Measurements from ENCODE around the gene ESPNL.

The ESPNL gene

DNA sequence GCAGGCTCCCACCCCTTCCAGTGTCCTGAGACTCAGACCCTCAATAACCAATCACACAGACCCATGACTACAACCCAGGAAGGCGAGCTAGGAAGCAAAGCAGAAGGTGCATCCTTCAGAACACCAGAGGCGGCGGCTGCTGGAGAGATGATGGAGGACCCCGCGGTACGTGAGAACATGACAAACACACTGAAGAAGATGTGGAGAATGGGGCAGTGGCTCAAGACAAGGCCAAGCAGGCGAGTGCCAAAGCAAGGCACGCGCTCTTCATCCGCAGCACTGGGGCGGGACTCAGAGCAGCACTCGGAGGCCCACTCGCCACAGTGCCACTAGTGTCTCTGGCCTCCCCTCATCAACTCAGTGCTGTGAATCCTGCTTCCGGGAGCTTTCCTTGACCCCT lies 72.3 kb downstream of the ESPNL start:
- TF ChIP-seq, protein P1, sequence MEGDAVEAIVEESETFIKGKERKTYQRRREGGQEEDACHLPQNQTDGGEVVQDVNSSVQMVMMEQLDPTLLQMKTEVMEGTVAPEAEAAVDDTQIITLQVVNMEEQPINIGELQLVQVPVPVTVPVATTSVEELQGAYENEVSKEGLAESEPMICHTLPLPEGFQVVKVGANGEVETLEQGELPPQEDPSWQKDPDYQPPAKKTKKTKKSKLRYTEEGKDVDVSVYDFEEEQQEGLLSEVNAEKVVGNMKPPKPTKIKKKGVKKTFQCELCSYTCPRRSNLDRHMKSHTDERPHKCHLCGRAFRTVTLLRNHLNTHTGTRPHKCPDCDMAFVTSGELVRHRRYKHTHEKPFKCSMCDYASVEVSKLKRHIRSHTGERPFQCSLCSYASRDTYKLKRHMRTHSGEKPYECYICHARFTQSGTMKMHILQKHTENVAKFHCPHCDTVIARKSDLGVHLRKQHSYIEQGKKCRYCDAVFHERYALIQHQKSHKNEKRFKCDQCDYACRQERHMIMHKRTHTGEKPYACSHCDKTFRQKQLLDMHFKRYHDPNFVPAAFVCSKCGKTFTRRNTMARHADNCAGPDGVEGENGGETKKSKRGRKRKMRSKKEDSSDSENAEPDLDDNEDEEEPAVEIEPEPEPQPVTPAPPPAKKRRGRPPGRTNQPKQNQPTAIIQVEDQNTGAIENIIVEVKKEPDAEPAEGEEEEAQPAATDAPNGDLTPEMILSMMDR (IDR thresholded peaks at IDR 0.05; ENCODE audit: low read depth, low read length) = no peak
- DNase-seq (ENCODE audit: low read depth, low spot score) = no peak
- H3K4me3 ChIP-seq (ENCODE audit: low read depth, low read length) = no peak overlapping the region
- in situ Hi-C loops (cut with HindIII; ENCODE audit: low sequenced_read_pairs) = no loop called here

DNA sequence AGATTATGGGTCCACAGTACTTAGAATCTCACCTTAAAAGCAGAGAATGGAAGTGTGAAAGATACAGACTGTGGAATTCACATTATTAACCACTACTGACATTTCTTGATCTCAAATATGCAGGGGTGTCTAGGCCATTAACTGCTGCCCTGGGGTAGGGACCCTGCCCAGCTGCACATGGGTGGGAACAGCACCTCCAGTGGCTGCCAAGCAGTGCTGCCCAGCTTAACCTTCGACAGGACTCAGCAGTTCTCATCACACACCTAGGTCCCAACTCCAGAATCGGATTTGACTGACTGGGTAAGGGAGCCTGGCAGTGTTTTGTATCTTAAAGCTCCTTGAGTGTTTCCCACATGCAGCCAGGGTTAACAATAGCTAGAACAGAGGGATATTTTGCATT lies 73.6 kb downstream of the ESPNL start:
- TF ChIP-seq, protein P1 (IDR thresholded peaks at IDR 0.05; ENCODE audit: low read depth, low read length) = peak; percentile 43
- DNase-seq (ENCODE audit: low read depth, low spot score) = no peak
- in situ Hi-C loops (cut with HindIII; ENCODE audit: low sequenced_read_pairs) = no loop called here
- no peak overlapping the region for H3K4me3 ChIP-seq (ENCODE audit: low read depth, low read length)

DNA sequence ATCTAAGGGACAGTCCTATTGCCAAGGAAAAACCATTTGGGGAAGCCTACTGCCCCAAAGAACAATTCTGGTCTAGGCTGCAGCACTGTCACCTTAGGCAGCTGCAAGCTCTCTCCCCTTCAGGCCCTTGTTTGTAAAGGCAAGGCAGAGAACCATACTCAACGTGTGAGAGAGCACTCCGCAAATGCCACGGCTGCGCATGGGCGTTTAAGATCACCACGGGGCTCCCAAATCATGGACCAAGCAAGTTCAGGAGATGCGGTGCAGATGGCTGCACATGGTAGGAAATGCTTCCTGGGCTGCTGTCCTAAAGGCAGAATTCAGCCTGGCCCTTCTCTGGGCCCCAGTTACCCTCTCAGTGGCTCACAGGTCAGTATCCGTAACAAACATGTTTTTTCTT lies 74.2 kb downstream of the ESPNL start:
- no peak overlapping the region for H3K4me3 ChIP-seq (ENCODE audit: low read depth, low read length)
- in situ Hi-C loops (cut with HindIII; ENCODE audit: low sequenced_read_pairs) = no loop called here
- DNase-seq (ENCODE audit: low read depth, low spot score) = no peak
- TF ChIP-seq, protein P1 (IDR thresholded peaks at IDR 0.05; ENCODE audit: low read depth, low read length) = no peak

DNA sequence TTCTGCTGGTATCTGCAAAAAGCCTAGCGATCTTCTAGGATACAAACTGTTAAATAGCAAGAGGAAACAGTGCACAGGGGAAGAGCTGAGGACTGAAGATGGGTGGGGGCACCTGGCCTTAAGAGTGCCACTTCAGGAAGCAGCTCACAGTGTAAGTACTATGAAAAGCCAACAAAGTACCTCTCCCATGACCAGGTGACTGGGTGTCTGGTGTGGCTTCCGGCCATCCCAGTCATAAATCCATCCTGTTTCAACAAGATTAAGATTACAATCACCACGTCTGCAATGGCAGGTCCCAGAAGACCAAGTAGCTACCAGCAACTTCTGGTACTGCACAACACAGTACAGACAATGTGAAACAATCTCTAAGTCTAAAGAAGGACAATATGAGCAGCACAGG lies 74.6 kb downstream of the ESPNL start:
- H3K4me3 ChIP-seq (ENCODE audit: low read depth, low read length) = no peak overlapping the region
- in situ Hi-C loops (cut with HindIII; ENCODE audit: low sequenced_read_pairs) = no loop called here
- TF ChIP-seq, protein P1 (IDR thresholded peaks at IDR 0.05; ENCODE audit: low read depth, low read length) = no peak
- DNase-seq (ENCODE audit: low read depth, low spot score) = no peak

DNA sequence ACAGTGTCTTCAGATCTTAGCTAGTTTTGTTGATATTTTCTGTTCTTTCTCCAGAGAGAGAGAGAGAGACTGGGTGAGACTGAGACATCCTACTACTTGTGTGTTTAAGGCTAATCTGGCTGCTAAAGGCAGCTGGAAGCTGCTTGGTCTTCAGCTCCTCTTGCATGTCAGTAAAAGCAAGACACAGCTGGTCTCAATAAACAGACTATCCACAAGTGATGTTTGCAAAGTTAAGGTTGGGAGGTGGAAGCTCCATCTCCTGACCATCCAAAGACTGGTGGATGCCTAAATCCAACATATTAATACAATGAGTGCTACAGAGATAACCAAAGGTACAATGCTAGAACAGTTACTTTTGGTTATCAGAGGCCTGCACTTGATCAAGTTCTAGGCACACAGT lies 76.5 kb downstream of the ESPNL start:
- TF ChIP-seq, protein P1 (IDR thresholded peaks at IDR 0.05; ENCODE audit: low read depth, low read length) = no peak
- no peak for DNase-seq (ENCODE audit: low read depth, low spot score)
- in situ Hi-C loops (cut with HindIII; ENCODE audit: low sequenced_read_pairs) = no loop called here
- no peak overlapping the region for H3K4me3 ChIP-seq (ENCODE audit: low read depth, low read length)

DNA sequence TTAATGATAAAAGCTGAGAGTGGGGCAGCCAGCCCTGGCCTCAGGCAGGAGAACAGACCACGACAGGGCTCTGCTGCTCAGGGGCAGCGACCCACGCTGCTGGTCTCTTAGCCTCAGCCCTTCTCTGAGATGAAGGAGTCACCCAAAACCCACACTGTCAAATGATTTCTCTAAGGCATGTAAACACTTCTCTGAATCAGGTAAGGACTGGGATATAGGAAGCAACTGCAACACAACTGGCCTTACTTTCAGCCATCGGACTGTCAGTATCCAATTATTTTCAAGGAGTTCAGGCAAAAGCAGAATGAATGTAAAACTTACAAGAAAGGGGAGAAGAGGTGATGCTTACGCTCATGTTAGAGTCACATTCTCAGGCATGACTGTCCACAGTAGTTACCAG lies 80.4 kb downstream of the ESPNL start:
- in situ Hi-C loops (cut with HindIII; ENCODE audit: low sequenced_read_pairs) = no loop called here
- no peak for DNase-seq (ENCODE audit: low read depth, low spot score)
- no peak overlapping the region for H3K4me3 ChIP-seq (ENCODE audit: low read depth, low read length)
- TF ChIP-seq, protein P1 (IDR thresholded peaks at IDR 0.05; ENCODE audit: low read depth, low read length) = no peak

DNA sequence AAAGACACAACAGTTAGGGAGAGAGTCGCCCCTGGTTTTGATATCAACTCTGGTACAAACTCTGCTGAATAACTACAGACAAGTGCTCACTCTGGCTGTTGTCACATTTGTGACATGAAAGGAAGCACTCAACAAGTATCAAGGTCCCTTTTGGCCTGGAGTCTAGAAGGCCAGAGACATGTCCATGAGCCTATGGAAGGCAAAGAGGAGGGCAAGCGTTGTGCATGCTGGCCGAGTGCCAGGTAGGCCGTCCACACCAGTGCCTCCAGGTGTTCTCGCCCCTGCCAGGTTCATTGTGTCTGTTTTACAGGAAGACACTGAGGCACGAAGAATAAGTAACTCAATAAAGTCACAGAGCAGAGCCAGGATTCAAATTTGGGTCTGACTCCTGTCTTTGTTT lies 82.2 kb downstream of the ESPNL start:
- in situ Hi-C loops (cut with HindIII; ENCODE audit: low sequenced_read_pairs) = no loop called here
- TF ChIP-seq, protein P1 (IDR thresholded peaks at IDR 0.05; ENCODE audit: low read depth, low read length) = no peak
- no peak overlapping the region for H3K4me3 ChIP-seq (ENCODE audit: low read depth, low read length)

More for the DNA sequence above, 82.2 kb downstream of the ESPNL start:
- DNase-seq (ENCODE audit: low read depth, low spot score) = no peak
